K562 (cell line): ENCODE data around the gene AIDA. TPM values are rescaled to one million over a fixed set of nuclear protein-coding genes. Genes with fewer than 3 reads are reported as not detected.
A peak's percentile ranks its signal among the peaks of the same experiment; 100 is the strongest.

Experiments used
- ATAC-seq: fragments of 200-7000 bp; cut with Tn5 transposase; 3 replicates; pipeline ENCODE4 v1.9.1; 2020; ENCODE audit warnings: moderate library complexity
- BruUV-seq: library from RNA; stranded (reverse); fragments of 400-500 nt; replicated peaks from 2 replicates; lab custom pipeline; 2021; lab: Mats Ljungman, UMichigan
- CTCF ChIA-PET: fragments of 300-600 bp; formaldehyde crosslinking; extraction: SDS; loops from one replicate; lab custom pipeline; 2021; ENCODE audit warnings: low intra/inter-chr PET ratio; lab: Yijun Ruan, JAX
- POLR2A ChIA-PET: fragments of 300-600, 350-650 bp; sonication (Branson Sonifier 250); formaldehyde crosslinking; extraction: SDS; loops from one replicate; lab custom pipeline; 2021; ENCODE audit warnings: antibody characterized with exemption, inconsistent platforms; lab: Yijun Ruan, JAX
- DNase-seq, 4 experiments: peaks; one replicate each; pipeline versions ENCODE4 v3.0.0 to v3.0.0-alpha.2; 2011 to 2018; ENCODE audit warnings: low spot score in 3 of 4, mixed read lengths in 3 of 4; ENCODE audit errors: extremely low read depth in 1 of 4
- FAIRE-seq: peaks from 2 replicates; lab custom pipeline; 2011; peaks lifted over from hg19 to GRCh38; lab: Jason Lieb, UNC
- H2AFZ ChIP-seq: 2 replicates; pipeline ENCODE4 v1.6.0; 2011; ENCODE audit warnings: low read depth, low read length, control low read depth, inconsistent platforms
- H3K27ac ChIP-seq: fragments of 200-600 bp; 3 replicates; pipeline ENCODE4 v1.8.0; 2011; ENCODE audit warnings: low read depth, mild to moderate bottlenecking, control low read depth, inconsistent platforms, low read length, moderate library complexity, mixed read lengths; ENCODE audit errors: extremely low read depth
- H3K27me3 ChIP-seq, 2 experiments: fragments of 300-600 bp in 1 of 2; 2 replicates in 1 of 2; 3 replicates in 1 of 2; pipeline versions ENCODE4 v1.6.0 to v1.8.0; 2011; ENCODE audit warnings: inconsistent platforms in 2 of 2, low read length in 2 of 2, mild to moderate bottlenecking in 1 of 2, mixed read lengths in 1 of 2, moderate library complexity in 1 of 2; ENCODE audit not compliant: control insufficient read depth in 2 of 2, insufficient read depth in 2 of 2
- H3K36me3 ChIP-seq: fragments of 300-600 bp; 3 replicates; pipeline ENCODE4 v1.8.0; 2011; ENCODE audit warnings: mild to moderate bottlenecking, low read length, inconsistent platforms; ENCODE audit not compliant: control insufficient read depth, insufficient read depth
- H3K4me1 ChIP-seq, 2 experiments: fragments of 200-600 bp in 1 of 2; replicated peaks in 1 of 2; 2 replicates in 1 of 2; 3 replicates in 1 of 2; pipeline versions ENCODE4 v1.5.1 to v1.8.0; 2011; ENCODE audit warnings: inconsistent platforms in 2 of 2, low read length in 2 of 2, mild to moderate bottlenecking in 1 of 2, mixed read lengths in 1 of 2, moderate library complexity in 1 of 2; ENCODE audit not compliant: control insufficient read depth in 2 of 2, insufficient read depth in 2 of 2
- H3K4me2 ChIP-seq: 2 replicates; pipeline ENCODE4 v1.6.1; 2011; ENCODE audit warnings: low read length, control low read depth, inconsistent platforms, mixed read lengths; ENCODE audit not compliant: insufficient read depth
- H3K4me3 ChIP-seq: fragments of 200-600 bp; sonication (generic), shearing (Covaris generic); 2 replicates; pipeline ENCODE4 v1.5.1; 2016; ENCODE audit warnings: control low read depth, inconsistent platforms
- H3K79me2 ChIP-seq: fragments of 200-600 bp; 3 replicates; pipeline ENCODE4 v1.8.0; 2011; ENCODE audit warnings: low read length, inconsistent platforms; ENCODE audit not compliant: control insufficient read depth, insufficient read depth
- H3K9ac ChIP-seq, 2 experiments: 2 replicates each; pipeline versions ENCODE4 v1.6.0 to v1.6.1; 2011; ENCODE audit warnings: low read depth in 2 of 2, low read length in 2 of 2, control low read depth in 1 of 2, inconsistent platforms in 1 of 2, mild to moderate bottlenecking in 1 of 2, mixed read lengths in 1 of 2; ENCODE audit not compliant: insufficient read depth in 1 of 2
- H3K9me1 ChIP-seq: one replicate; pipeline ENCODE4 v1.6.0; 2011; ENCODE audit warnings: inconsistent platforms, mild to moderate bottlenecking, low read length, moderate library complexity; ENCODE audit not compliant: control insufficient read depth, insufficient read depth
- H3K9me3 ChIP-seq: replicated peaks from 2 replicates; pipeline ENCODE4 v1.5.1; 2011; ENCODE audit warnings: low read depth, low read length, inconsistent platforms; ENCODE audit not compliant: control insufficient read depth, insufficient read depth
- H4K20me1 ChIP-seq: replicated peaks from 2 replicates; pipeline ENCODE4 v1.6.1; 2011; ENCODE audit warnings: low read length, inconsistent platforms, mixed read lengths; ENCODE audit not compliant: control insufficient read depth, insufficient read depth
- BRD9 ChIP-seq: fragments of 450-650 bp; IDR thresholded peaks from 2 replicates; pipeline ENCODE4 v1.6.1; 2018; ENCODE audit warnings: low read depth; ENCODE audit not compliant: partially characterized antibody
- CEBPG ChIP-seq, 3 experiments: fragments of 200-800 bp in 1 of 3; sonication (Bioruptor generic) in 1 of 3; sonication (generic) in 1 of 3; formaldehyde crosslinking in 1 of 3; IDR thresholded peaks in 2 of 3; conservative IDR thresholded peaks in 1 of 3; 2 replicates each; pipeline versions ENCODE4 v1.6.1 to v1.8.0; 2016 to 2022; ENCODE audit warnings: missing compliant biosample characterization in 2 of 3, missing genetic modification characterization in 2 of 3, mild to moderate bottlenecking in 1 of 3, missing genetic modification reagents in 1 of 3
- EGR1 ChIP-seq: fragments of 450-650 bp; conservative IDR thresholded peaks from 2 replicates; pipeline ENCODE4 v1.6.1; 2017; ENCODE audit warnings: mild to moderate bottlenecking
- JUN ChIP-seq, 2 experiments: sonication (generic) in 1 of 2; formaldehyde crosslinking in 1 of 2; IDR thresholded peaks; 2 replicates each; pipeline versions ENCODE4 v1.6.1 to v1.8.0; 2012 to 2022; ENCODE audit warnings: borderline replicate concordance in 2 of 2, mild to moderate bottlenecking in 2 of 2, improper control_type of control experiment in 1 of 2, low read depth in 1 of 2, low read length in 1 of 2, missing genetic modification reagents in 1 of 2
- TEAD1 ChIP-seq, 2 experiments: fragments of 450-650 bp in 1 of 2; sonication (generic) in 1 of 2; formaldehyde crosslinking; IDR thresholded peaks; 2 replicates each; pipeline versions ENCODE4 v1.4.0 to v1.8.0; 2020 to 2022; ENCODE audit warnings: mild to moderate bottlenecking in 2 of 2, missing genetic modification reagents in 1 of 2
- ZEB2 ChIP-seq: fragments of 450-650 bp; IDR thresholded peaks from 2 replicates; pipeline ENCODE4 v1.6.1; 2016
- ZNF384 ChIP-seq: IDR thresholded peaks from 2 replicates; pipeline ENCODE4 v1.6.1; 2012; ENCODE audit warnings: low read depth, low read length, improper control_type of control experiment
- WGBS: fragments of 100-300 bp; shearing (Covaris generic); methylation state at CpG from one replicate; pipeline ENCODE4 v1.1.6; 2016; ENCODE audit warnings: low coverage, mixed read lengths; ENCODE audit not compliant: insufficient coverage; ENCODE audit errors: missing lambda C conversion rate; 5-methylcytosine and 5-hydroxymethylcytosine counted together
- in situ Hi-C: fragments of 300-500 bp; cut with MboI; formaldehyde crosslinking; loops from 4 replicates; pipeline ENCODE4 v1.15.0; 2018; ENCODE audit warnings: inconsistent platforms, mixed read lengths
- intact Hi-C: fragments of 100-400 bp; cut with micrococcal nuclease; formaldehyde crosslinking; loops from 2 replicates; pipeline ENCODE4 v1.14.2; 2022
- polyA plus RNA-seq, 8 experiments: library from polyadenylated mRNA; depleted of rRNA in 4 of 8; stranded (reverse) in 5 of 8; unstranded in 3 of 8; fragments of >200 nt; fragmentation: Nextera tagmentation in 2 of 8; fragmentation: Illumina TruSeq in 1 of 8; extraction: Ambion mirVana in 2 of 8; extraction: Trizol in 1 of 8; gene quantifications; 2 replicates each; pipeline versions ENCODE4 v1.2.1 to v1.2.3, GENCODE V29; 2011 to 2014; ENCODE audit warnings: inconsistent platforms in 1 of 8, missing spikeins in 1 of 8
- total RNA-seq, 7 experiments: library from RNA; depleted of rRNA in 6 of 7; stranded (reverse); fragments of >200 nt in 6 of 7; fragmentation: Illumina TruSeq in 2 of 7; extraction: Trizol in 2 of 7; gene quantifications; 2 replicates each; pipeline versions ENCODE4 v1.2.1 to v1.2.3, GENCODE V29; 2011 to 2021; ENCODE audit warnings: low replicate concordance in 1 of 7
- TF ChIP-seq, protein P1 (sequence below): fragments of 450-650 bp; formaldehyde crosslinking; conservative IDR thresholded peaks from 2 replicates; pipeline ENCODE4 v1.4.0; 2022; ENCODE audit warnings: mild to moderate bottlenecking, missing genetic modification characterization
- TF ChIP-seq, protein P2 (sequence below), 2 experiments: fragments of 450-650 bp; IDR thresholded peaks; 2 replicates each; pipeline ENCODE4 v1.6.1; 2016
- TF ChIP-seq, protein P3 (sequence below): fragments of 450-650 bp; formaldehyde crosslinking; IDR thresholded peaks from 2 replicates; pipeline ENCODE4 v1.4.0; 2022; ENCODE audit warnings: mild to moderate bottlenecking, moderate library complexity

AIDA gene
- total and polyA plus RNA-seq, 9 of the 15 experiments (the other 6 are each of a cell fraction or from before 2014, with no cell fraction given) = 18.2 to 77.9 (median 24.9) TPM

- no peak for FAIRE-seq
- 0% methylated on average over 5 of the region's 5 CpGs for WGBS
- POLR2A ChIA-PET = interaction anchor here (1.0 to 2.5 kb wide), 7 partner anchors 8 to 181 kb away, joined by 4 to 20 read pairs (median 5); partner anchors contain the start of gene TAF1A
- TF ChIP-seq, protein P1, sequence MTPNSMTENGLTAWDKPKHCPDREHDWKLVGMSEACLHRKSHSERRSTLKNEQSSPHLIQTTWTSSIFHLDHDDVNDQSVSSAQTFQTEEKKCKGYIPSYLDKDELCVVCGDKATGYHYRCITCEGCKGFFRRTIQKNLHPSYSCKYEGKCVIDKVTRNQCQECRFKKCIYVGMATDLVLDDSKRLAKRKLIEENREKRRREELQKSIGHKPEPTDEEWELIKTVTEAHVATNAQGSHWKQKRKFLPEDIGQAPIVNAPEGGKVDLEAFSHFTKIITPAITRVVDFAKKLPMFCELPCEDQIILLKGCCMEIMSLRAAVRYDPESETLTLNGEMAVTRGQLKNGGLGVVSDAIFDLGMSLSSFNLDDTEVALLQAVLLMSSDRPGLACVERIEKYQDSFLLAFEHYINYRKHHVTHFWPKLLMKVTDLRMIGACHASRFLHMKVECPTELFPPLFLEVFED (CRISPR knock-in tag) = 0 out of 2 replicates have a peak, but pooled peaks have one; percentile 51
- TF ChIP-seq EGR1 (no peak), ZEB2 (no peak), CEBPG (CRISPR knock-in tag; IDR thresholded peaks at IDR 0.05) (peak; percentile 35; the same call in 1 of the 2 replicates), CEBPG (tag; conservative IDR thresholded peaks at IDR 0.05 in 1 of 2, IDR thresholded peaks at IDR 0.05 in 1 of 2) (peak in 1 of 2 experiments; percentile 29; a peak in 2 of 4 replicates), BRD9 (peak; percentile 25), JUN (IDR thresholded peaks at IDR 0.05; ENCODE audit: borderline replicate concordance, low read depth, low read length) (no peak), JUN (CRISPR knock-in tag; IDR thresholded peaks at IDR 0.05; ENCODE audit: borderline replicate concordance) (0 out of 2 replicates have a peak, but pooled peaks have one; percentile 12), ZNF384 (peak; percentile 62), TEAD1 (CRISPR knock-in tag; IDR thresholded peaks at IDR 0.05) (peak in 1 of 2 experiments; percentile 33; a peak in 1 of 4 replicates)
- TF ChIP-seq, protein P2, sequence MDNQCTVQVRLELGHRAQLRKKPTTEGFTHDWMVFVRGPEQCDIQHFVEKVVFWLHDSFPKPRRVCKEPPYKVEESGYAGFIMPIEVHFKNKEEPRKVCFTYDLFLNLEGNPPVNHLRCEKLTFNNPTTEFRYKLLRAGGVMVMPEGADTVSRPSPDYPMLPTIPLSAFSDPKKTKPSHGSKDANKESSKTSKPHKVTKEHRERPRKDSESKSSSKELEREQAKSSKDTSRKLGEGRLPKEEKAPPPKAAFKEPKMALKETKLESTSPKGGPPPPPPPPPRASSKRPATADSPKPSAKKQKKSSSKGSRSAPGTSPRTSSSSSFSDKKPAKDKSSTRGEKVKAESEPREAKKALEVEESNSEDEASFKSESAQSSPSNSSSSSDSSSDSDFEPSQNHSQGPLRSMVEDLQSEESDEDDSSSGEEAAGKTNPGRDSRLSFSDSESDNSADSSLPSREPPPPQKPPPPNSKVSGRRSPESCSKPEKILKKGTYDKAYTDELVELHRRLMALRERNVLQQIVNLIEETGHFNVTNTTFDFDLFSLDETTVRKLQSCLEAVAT (IDR thresholded peaks at IDR 0.05) = peak in 1 of 2 experiments; percentile 29; a peak in 1 of 4 replicates
- TF ChIP-seq, protein P3, sequence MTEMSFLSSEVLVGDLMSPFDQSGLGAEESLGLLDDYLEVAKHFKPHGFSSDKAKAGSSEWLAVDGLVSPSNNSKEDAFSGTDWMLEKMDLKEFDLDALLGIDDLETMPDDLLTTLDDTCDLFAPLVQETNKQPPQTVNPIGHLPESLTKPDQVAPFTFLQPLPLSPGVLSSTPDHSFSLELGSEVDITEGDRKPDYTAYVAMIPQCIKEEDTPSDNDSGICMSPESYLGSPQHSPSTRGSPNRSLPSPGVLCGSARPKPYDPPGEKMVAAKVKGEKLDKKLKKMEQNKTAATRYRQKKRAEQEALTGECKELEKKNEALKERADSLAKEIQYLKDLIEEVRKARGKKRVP (CRISPR knock-in tag) = no peak
These were observed 67.7 kb downstream of the AIDA start for GRCh38 chr1:222644636-222644980.

More at GRCh38 chr1:222644636-222644980, 67.7 kb downstream of the AIDA start:
- no peaks in the 10 kb centered on the region for H3K9me3 ChIP-seq
- H3K4me3 ChIP-seq = peak overlapping the region; percentile 88
- ATAC-seq (no peak), DNase-seq (no peak)
- H3K36me3 ChIP-seq = peaks cover 56% of the 10 kb centered on the region; the same call in 2 of the 3 replicates
- peaks cover 23% of the 10 kb centered on the region for H3K79me2 ChIP-seq
- H3K4me2 ChIP-seq = peak overlapping the region; percentile 99
- H3K27me3 ChIP-seq = no peaks in the 10 kb centered on the region
- intact Hi-C loops (loop anchor here (1.0 to 5.0 kb wide), 3 partner anchors 68 to 438 kb away; partner anchors contain the start of genes AIDA and BROX), in situ Hi-C loops (no loop called here)
- no peaks in the 10 kb centered on the region for H3K9me1 ChIP-seq
- no peaks in the 10 kb centered on the region for H4K20me1 ChIP-seq
- peak overlapping the region; percentile 85 to 97 for H3K9ac ChIP-seq
- H2AFZ ChIP-seq = peak overlapping the region; percentile 92
- CTCF ChIA-PET = no interaction called here
- TSS peak; percentile 69 for BruUV-seq
- H3K27ac ChIP-seq = peak overlapping the region; percentile 88
- no peaks in the 10 kb centered on the region; a peak in 2 of 5 replicates for H3K4me1 ChIP-seq
